ENCODE data around the gene ZNF337.
"Not testable (repeated sequence)": the region's sequence is repeated elsewhere in the genome, so short reads cannot be mapped to it uniquely, and the experiment has no call there.

ZNF337 gene

GRCh38 chr20:25738198-25738597, 41.5 kb upstream of the ZNF337 start:
- TF ChIP-seq CTCF (IDR thresholded peaks at IDR 0.05; ENCODE audit: control insufficient read depth, insufficient read depth, low read depth, low read length, missing control alignments), result no peak
- H3K4me3 ChIP-seq (ENCODE audit: control insufficient read depth, low read depth, low read length), result no peak overlapping the region
- peak; percentile 18 for DNase-seq (ENCODE audit: low read depth)

GRCh38 chr20:25733903-25734302, 37.2 kb upstream of the ZNF337 start:
- no peak for TF ChIP-seq CTCF (IDR thresholded peaks at IDR 0.05; ENCODE audit: control insufficient read depth, insufficient read depth, low read depth, low read length, missing control alignments)
- no peak overlapping the region for H3K4me3 ChIP-seq (ENCODE audit: control insufficient read depth, low read depth, low read length)

GRCh38 chr20:25730862-25731261, 34.2 kb upstream of the ZNF337 start:
- no peak overlapping the region for H3K4me3 ChIP-seq (ENCODE audit: control insufficient read depth, low read depth, low read length)
- DNase-seq (ENCODE audit: low read depth), result no peak
- no peak for TF ChIP-seq CTCF (IDR thresholded peaks at IDR 0.05; ENCODE audit: control insufficient read depth, insufficient read depth, low read depth, low read length, missing control alignments)

More at GRCh38 chr20:25733903-25734302, 37.2 kb upstream of the ZNF337 start:
- DNase-seq (ENCODE audit: low read depth), result no peak

- no peak for DNase-seq (ENCODE audit: low read depth)
- no peak for TF ChIP-seq CTCF (IDR thresholded peaks at IDR 0.05; ENCODE audit: control insufficient read depth, insufficient read depth, low read depth, low read length, missing control alignments)
- H3K4me3 ChIP-seq (ENCODE audit: control insufficient read depth, low read depth, low read length), result no peak overlapping the region
These were observed 29.7 kb upstream of the ZNF337 start for GRCh38 chr20:25726357-25726756.

- H3K4me3 ChIP-seq (ENCODE audit: control insufficient read depth, low read depth, low read length), result no peak overlapping the region
- DNase-seq (ENCODE audit: low read depth), result no peak
- TF ChIP-seq CTCF (IDR thresholded peaks at IDR 0.05; ENCODE audit: control insufficient read depth, insufficient read depth, low read depth, low read length, missing control alignments), result no peak
These were observed 29.0 kb upstream of the ZNF337 start for GRCh38 chr20:25725639-25726038.

- TF ChIP-seq CTCF (IDR thresholded peaks at IDR 0.05; ENCODE audit: control insufficient read depth, insufficient read depth, low read depth, low read length, missing control alignments), result no peak
- H3K4me3 ChIP-seq (ENCODE audit: control insufficient read depth, low read depth, low read length), result no peak overlapping the region
- no peak for DNase-seq (ENCODE audit: low read depth)
These were observed 27.3 kb upstream of the ZNF337 start for GRCh38 chr20:25723975-25724374.

- H3K4me3 ChIP-seq (ENCODE audit: control insufficient read depth, low read depth, low read length), result no peak overlapping the region
- TF ChIP-seq CTCF (IDR thresholded peaks at IDR 0.05; ENCODE audit: control insufficient read depth, insufficient read depth, low read depth, low read length, missing control alignments), result no peak
- no peak for DNase-seq (ENCODE audit: low read depth)
These were observed 23.6 kb upstream of the ZNF337 start for GRCh38 chr20:25720285-25720684.

- not testable (repeated sequence) for H3K4me3 ChIP-seq (ENCODE audit: control insufficient read depth, low read depth, low read length); DNase-seq (ENCODE audit: low read depth)
These were observed 22.5 kb upstream of the ZNF337 start for GRCh38 chr20:25718896-25719809.

Data from AG09309 (cell line).